BLaER1 (cell line): ENCODE results near the gene INTS1.

Experiments
- H3K27ac ChIP-seq: shearing (Covaris generic); formaldehyde crosslinking; 2 replicates; pipeline ENCODE4 v1.8.1; 2022
- H3K27me3 ChIP-seq: shearing (Covaris generic); formaldehyde crosslinking; 2 replicates; pipeline ENCODE4 v1.8.1; 2022
- H3K36me3 ChIP-seq: shearing (Covaris generic); formaldehyde crosslinking; 2 replicates; pipeline ENCODE4 v1.8.1; 2022
- H3K4me1 ChIP-seq: shearing (Covaris generic); formaldehyde crosslinking; 2 replicates; pipeline ENCODE4 v1.8.1; 2022
- H3K4me2 ChIP-seq: shearing (Covaris generic); formaldehyde crosslinking; 2 replicates; pipeline ENCODE4 v1.8.1; 2022
- H3K4me3 ChIP-seq: shearing (Covaris generic); formaldehyde crosslinking; 2 replicates; pipeline ENCODE4 v1.8.1; 2022
- H3K9ac ChIP-seq: shearing (Covaris generic); formaldehyde crosslinking; 2 replicates; pipeline ENCODE4 v1.8.1; 2022
- H3K9me3 ChIP-seq: shearing (Covaris generic); formaldehyde crosslinking; 2 replicates; pipeline ENCODE4 v1.8.1; 2022
- H4K20me1 ChIP-seq: shearing (Covaris generic); formaldehyde crosslinking; 2 replicates; pipeline ENCODE4 v1.8.1; 2022
- Cebpa-rat ChIP-seq: shearing (Covaris generic); IDR thresholded peaks from 2 replicates; pipeline ENCODE4 v1.8.1; 2022

Gene INTS1

GRCh38 chr7:1473864-1474512, 30.2 kb downstream of the INTS1 start:
- Histone ChIP-seq H3K27me3 (no peaks in the 10 kb centered on the region), H3K4me2 (peak overlapping the region; percentile 23; the same call in 1 of the 2 replicates)

GRCh38 chr7:1470901-1471300, 33.3 kb downstream of the INTS1 start:
- H4K20me1 ChIP-seq: peaks cover 88% of the 10 kb centered on the region
- H3K4me2 ChIP-seq: no peak overlapping the region
- H3K27ac ChIP-seq: no peak overlapping the region
- no peaks in the 10 kb centered on the region for H3K27me3 ChIP-seq
- no peaks in the 10 kb centered on the region for H3K9me3 ChIP-seq
- no peaks in the 10 kb centered on the region; the same call in 1 of the 2 replicates for H3K4me1 ChIP-seq
- H3K9ac ChIP-seq: no peak overlapping the region
- no peak overlapping the region for H3K4me3 ChIP-seq
- no peak for TF ChIP-seq Cebpa-rat
- peaks cover 82% of the 10 kb centered on the region for H3K36me3 ChIP-seq

More at GRCh38 chr7:1473864-1474512, 30.2 kb downstream of the INTS1 start:
- Histone ChIP-seq H3K4me3 (no peak overlapping the region), H4K20me1 (peaks cover 92% of the 10 kb centered on the region), H3K27ac (peak overlapping the region; percentile 24), H3K4me1 (no peaks in the 10 kb centered on the region; the same call in 1 of the 2 replicates), H3K36me3 (peaks cover 100% of the 10 kb centered on the region), H3K9ac (no peak overlapping the region), H3K9me3 (no peaks in the 10 kb centered on the region)
- no peak for TF ChIP-seq Cebpa-rat

GRCh38 chr7:1468643-1469298, 35.4 kb downstream of the INTS1 start:
- Histone ChIP-seq H3K4me1 (no peaks in the 10 kb centered on the region), H3K36me3 (peaks cover 60% of the 10 kb centered on the region), H3K27me3 (no peaks in the 10 kb centered on the region), H3K9ac (no peak overlapping the region), H3K27ac (no peak overlapping the region), H3K4me2 (no peak overlapping the region), H3K4me3 (no peak overlapping the region), H3K9me3 (no peaks in the 10 kb centered on the region), H4K20me1 (peaks cover 80% of the 10 kb centered on the region)
- no peak for TF ChIP-seq Cebpa-rat

- no peaks in the 10 kb centered on the region for H3K27me3 ChIP-seq
- H3K4me3 ChIP-seq: no peak overlapping the region
- no peak overlapping the region for H3K27ac ChIP-seq
- H4K20me1 ChIP-seq: peaks cover 81% of the 10 kb centered on the region
- H3K4me1 ChIP-seq: no peaks in the 10 kb centered on the region
- no peak overlapping the region for H3K9ac ChIP-seq
- peaks cover 55% of the 10 kb centered on the region for H3K36me3 ChIP-seq
- H3K9me3 ChIP-seq: no peaks in the 10 kb centered on the region
- no peak overlapping the region for H3K4me2 ChIP-seq
- TF ChIP-seq Cebpa-rat: no peak
These were observed 36.0 kb downstream of the INTS1 start for GRCh38 chr7:1468203-1468602.

- Histone ChIP-seq H4K20me1 (peaks cover 74% of the 10 kb centered on the region), H3K9ac (no peak overlapping the region), H3K27ac (no peak overlapping the region), H3K4me2 (no peak overlapping the region), H3K36me3 (peaks cover 40% of the 10 kb centered on the region), H3K4me3 (no peak overlapping the region), H3K4me1 (peaks cover 14% of the 10 kb centered on the region), H3K9me3 (no peaks in the 10 kb centered on the region), H3K27me3 (no peaks in the 10 kb centered on the region)
- no peak for TF ChIP-seq Cebpa-rat
These were observed 37.5 kb downstream of the INTS1 start for GRCh38 chr7:1466524-1467271.

- H3K4me2 ChIP-seq: no peak overlapping the region
- no peak overlapping the region for H3K4me3 ChIP-seq
- H3K36me3 ChIP-seq: peaks cover 20% of the 10 kb centered on the region
- peaks cover 26% of the 10 kb centered on the region for H3K4me1 ChIP-seq
- no peak overlapping the region for H3K9ac ChIP-seq
- H3K9me3 ChIP-seq: no peaks in the 10 kb centered on the region
- H3K27me3 ChIP-seq: no peaks in the 10 kb centered on the region
- no peak for TF ChIP-seq Cebpa-rat
- peaks cover 54% of the 10 kb centered on the region for H4K20me1 ChIP-seq
- H3K27ac ChIP-seq: no peak overlapping the region
These were observed 39.5 kb downstream of the INTS1 start for GRCh38 chr7:1464694-1465093.

GRCh38 chr7:1463676-1464223, 40.4 kb downstream of the INTS1 start:
- no peak overlapping the region for H3K4me2 ChIP-seq
- H3K9ac ChIP-seq: no peak overlapping the region
- no peak overlapping the region for H3K4me3 ChIP-seq
- TF ChIP-seq Cebpa-rat: no peak
- peaks cover 29% of the 10 kb centered on the region for H3K4me1 ChIP-seq
- H3K36me3 ChIP-seq: peaks cover 10% of the 10 kb centered on the region
- peaks cover 48% of the 10 kb centered on the region for H4K20me1 ChIP-seq
- H3K9me3 ChIP-seq: no peaks in the 10 kb centered on the region
- no peak overlapping the region for H3K27ac ChIP-seq
- no peaks in the 10 kb centered on the region; the same call in 1 of the 2 replicates for H3K27me3 ChIP-seq

GRCh38 chr7:1461646-1462375, 42.4 kb downstream of the INTS1 start:
- H3K36me3 ChIP-seq: no peaks in the 10 kb centered on the region
- H3K4me3 ChIP-seq: no peak overlapping the region
- no peak for TF ChIP-seq Cebpa-rat
- no peak overlapping the region for H3K9ac ChIP-seq
- peaks cover 19% of the 10 kb centered on the region for H3K27me3 ChIP-seq
- H3K4me1 ChIP-seq: peaks cover 49% of the 10 kb centered on the region
- H4K20me1 ChIP-seq: peaks cover 46% of the 10 kb centered on the region
- H3K4me2 ChIP-seq: no peak overlapping the region
- H3K27ac ChIP-seq: no peak overlapping the region
- H3K9me3 ChIP-seq: no peaks in the 10 kb centered on the region
